Middle frontal gyrus (tissue), 1 donor: Measurements from ENCODE around the gene SLC35F6.

Experiments used
- DNase-seq: peaks from one replicate; pipeline ENCODE4 v3.0.0-alpha.2; 2015; ENCODE audit warnings: low spot score; ENCODE audit errors: extremely low spot score

The SLC35F6 gene

GRCh38 chr2:26818255-26818654 lies 54.2 kb downstream of the SLC35F6 start:
- no peak for DNase-seq

GRCh38 chr2:26818972-26819371 lies 54.9 kb downstream of the SLC35F6 start:
- no peak for DNase-seq

- no peak for DNase-seq
Observed at GRCh38 chr2:26820932-26821331, 56.8 kb downstream of the SLC35F6 start.

GRCh38 chr2:26822877-26823276 lies 58.8 kb downstream of the SLC35F6 start:
- no peak for DNase-seq
